Adipocyte (in vitro differentiated cells): ENCODE results near the gene CCSER2.
A peak's percentile ranks its signal among the peaks of the same experiment; 100 is the strongest.

Source experiments
- DNase-seq: peaks from one replicate; pipeline ENCODE4 v3.0.0-alpha.2; 2015; ENCODE audit warnings: low read depth
- H3K27me3 ChIP-seq: replicated peaks from 2 replicates; pipeline ENCODE4 v1.7.0; 2013; ENCODE audit warnings: mild to moderate bottlenecking, low read length, moderate library complexity; ENCODE audit not compliant: control insufficient read depth, insufficient read depth
- H3K36me3 ChIP-seq: 2 replicates; pipeline ENCODE4 v1.7.0; 2013; ENCODE audit warnings: low read length, mild to moderate bottlenecking, moderate library complexity; ENCODE audit not compliant: control insufficient read depth, insufficient read depth, severe bottlenecking
- H3K4me1 ChIP-seq: 2 replicates; pipeline ENCODE4 v1.7.0; 2013; ENCODE audit warnings: mild to moderate bottlenecking, low read length, moderate library complexity; ENCODE audit not compliant: control insufficient read depth, insufficient read depth
- H3K4me3 ChIP-seq: 2 replicates; pipeline ENCODE4 v1.7.0; 2013; ENCODE audit warnings: mild to moderate bottlenecking, low read length, moderate library complexity
- H3K9ac ChIP-seq: 2 replicates; pipeline ENCODE4 v1.7.0; 2013; ENCODE audit warnings: mild to moderate bottlenecking, low read length, moderate library complexity
- H3K9me3 ChIP-seq: 2 replicates; pipeline ENCODE4 v1.7.0; 2013; ENCODE audit warnings: mild to moderate bottlenecking, low read length, moderate library complexity; ENCODE audit not compliant: control insufficient read depth

Gene CCSER2

DNA sequence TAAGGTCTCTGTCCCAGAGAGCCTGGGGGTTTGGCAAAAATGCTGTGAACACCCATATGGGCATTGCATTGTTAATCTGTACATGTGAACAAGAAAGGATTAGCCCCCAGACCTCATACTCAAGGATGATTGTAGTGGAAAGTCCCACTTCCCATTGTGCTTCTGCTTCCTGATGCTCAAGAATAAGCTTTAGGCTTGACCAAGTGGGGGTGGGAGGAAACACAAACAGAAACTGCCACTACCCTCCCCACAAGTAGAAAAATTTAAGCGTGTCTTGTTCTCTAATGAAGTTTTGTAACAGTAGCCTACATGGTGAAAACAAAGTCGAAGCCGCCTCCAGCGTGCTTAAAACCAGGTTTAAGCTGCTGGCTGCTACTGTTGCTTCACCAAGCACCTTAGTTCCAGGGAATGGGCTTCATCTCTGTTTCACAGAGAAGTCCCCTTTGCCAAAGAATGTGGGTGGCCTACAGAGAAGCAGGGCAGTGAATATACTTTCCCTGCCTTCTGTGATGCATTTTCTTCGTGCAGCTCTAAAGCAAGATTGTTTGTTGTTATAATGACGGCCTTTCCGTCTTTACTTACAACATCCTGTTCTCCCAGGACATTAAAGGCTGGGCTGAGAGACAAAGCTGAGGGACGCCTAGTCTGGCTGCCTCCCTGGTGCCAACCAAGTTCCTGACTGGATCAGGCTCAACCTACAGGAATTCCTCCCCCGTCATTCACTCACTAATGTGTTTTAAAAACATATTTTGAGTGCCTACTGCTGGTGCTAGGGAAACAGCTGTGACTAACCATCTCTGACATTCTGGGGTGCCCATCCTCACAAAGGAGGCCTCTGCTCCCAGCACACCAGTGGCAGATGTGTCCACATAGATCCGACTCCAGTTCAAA is 32.1 kb upstream of the CCSER2 start:
- no peaks in the 10 kb centered on the region for H3K4me1 ChIP-seq
- H3K4me3 ChIP-seq = no peak overlapping the region
- no peaks in the 10 kb centered on the region for H3K27me3 ChIP-seq
- H3K36me3 ChIP-seq = no peaks in the 10 kb centered on the region
- H3K9me3 ChIP-seq = no peaks in the 10 kb centered on the region
- H3K9ac ChIP-seq = no peak overlapping the region
- DNase-seq = peak; percentile 79

GRCh38 chr10:84298057-84298456 is 30.3 kb upstream of the CCSER2 start:
- no peaks in the 10 kb centered on the region for H3K9me3 ChIP-seq
- peaks cover 5% of the 10 kb centered on the region for H3K27me3 ChIP-seq
- H3K4me1 ChIP-seq = no peaks in the 10 kb centered on the region
- no peaks in the 10 kb centered on the region for H3K36me3 ChIP-seq
- H3K4me3 ChIP-seq = no peak overlapping the region
- no peak for DNase-seq
- H3K9ac ChIP-seq = no peak overlapping the region

GRCh38 chr10:84302223-84302622 is 26.2 kb upstream of the CCSER2 start:
- Histone ChIP-seq H3K9ac (no peak overlapping the region), H3K4me3 (no peak overlapping the region), H3K36me3 (no peaks in the 10 kb centered on the region), H3K9me3 (no peaks in the 10 kb centered on the region), H3K27me3 (peaks cover 5% of the 10 kb centered on the region), H3K4me1 (no peaks in the 10 kb centered on the region)
- DNase-seq = no peak

GRCh38 chr10:84306751-84307384 is 21.5 kb upstream of the CCSER2 start:
- Histone ChIP-seq H3K36me3 (no peaks in the 10 kb centered on the region), H3K27me3 (peaks cover 5% of the 10 kb centered on the region), H3K9me3 (no peaks in the 10 kb centered on the region), H3K4me1 (peaks cover 3% of the 10 kb centered on the region), H3K9ac (no peak overlapping the region), H3K4me3 (no peak overlapping the region)
- DNase-seq = no peak

GRCh38 chr10:84308021-84308420 is 20.4 kb upstream of the CCSER2 start:
- Histone ChIP-seq H3K4me1 (peaks cover 3% of the 10 kb centered on the region), H3K27me3 (no peaks in the 10 kb centered on the region), H3K4me3 (no peak overlapping the region), H3K9me3 (no peaks in the 10 kb centered on the region), H3K9ac (no peak overlapping the region), H3K36me3 (no peaks in the 10 kb centered on the region)
- no peak for DNase-seq

DNA sequence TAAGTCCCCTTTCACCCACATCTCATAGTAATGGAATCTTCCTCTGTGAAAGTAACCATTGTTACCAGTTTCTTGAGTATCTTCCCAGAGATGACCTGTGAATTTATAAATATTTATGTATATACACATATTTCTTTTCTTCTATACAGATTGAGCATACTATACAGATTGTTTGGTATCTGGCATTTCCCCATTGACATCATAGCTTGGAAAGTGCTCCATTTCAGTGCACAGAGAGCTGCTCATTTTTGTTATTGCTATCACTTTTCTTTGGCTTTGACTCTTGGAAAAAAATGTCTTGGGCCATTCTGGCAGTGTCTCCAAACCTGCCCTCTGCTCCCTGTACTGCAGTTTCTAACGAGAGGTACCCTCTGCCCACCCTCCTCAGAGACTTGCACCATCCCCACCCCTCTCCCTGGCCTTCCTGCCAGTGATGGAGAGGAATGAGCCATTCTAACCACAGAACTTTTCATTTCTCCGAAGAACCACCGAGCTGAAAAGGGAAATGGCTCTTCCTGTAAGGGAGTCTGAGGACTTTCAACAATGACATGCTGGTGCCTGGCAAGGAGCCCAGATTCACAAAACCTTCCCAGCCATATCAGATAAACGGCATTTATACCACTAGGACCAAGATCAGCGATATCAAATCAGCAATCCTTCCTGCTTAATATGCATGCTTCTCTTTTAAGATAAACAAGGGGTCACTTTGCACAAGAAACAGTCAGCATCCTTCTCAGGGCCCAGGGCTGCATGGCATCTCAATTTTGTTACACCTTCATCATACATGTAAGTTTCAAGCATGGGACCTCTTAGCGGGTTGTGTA is 19.7 kb upstream of the CCSER2 start:
- Histone ChIP-seq H3K4me3 (no peak overlapping the region), H3K9ac (no peak overlapping the region), H3K4me1 (peaks cover 3% of the 10 kb centered on the region), H3K9me3 (no peaks in the 10 kb centered on the region), H3K36me3 (no peaks in the 10 kb centered on the region), H3K27me3 (no peaks in the 10 kb centered on the region)
- DNase-seq = peak; percentile 45

DNA sequence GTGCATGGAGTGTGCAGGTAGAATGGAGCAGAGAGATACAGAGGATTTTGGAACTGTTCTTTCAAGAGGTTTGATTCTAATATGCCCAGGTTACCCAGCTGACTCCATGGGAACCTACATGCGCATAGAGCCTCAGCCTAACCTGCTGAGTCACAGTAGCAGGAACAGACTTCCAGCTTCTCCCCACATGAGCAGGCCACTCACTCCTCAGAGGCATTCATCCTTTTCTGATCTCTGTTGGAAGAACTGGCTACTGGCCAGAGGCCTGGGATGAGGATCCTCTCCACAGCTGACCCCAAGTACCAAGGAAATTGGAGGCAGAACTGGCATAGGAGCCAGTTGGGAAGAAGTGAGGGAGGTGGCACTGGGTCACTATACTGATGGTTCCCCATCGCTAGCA is 17.9 kb upstream of the CCSER2 start:
- Histone ChIP-seq H3K9ac (no peak overlapping the region), H3K27me3 (no peaks in the 10 kb centered on the region), H3K4me1 (peaks cover 3% of the 10 kb centered on the region), H3K4me3 (no peak overlapping the region), H3K36me3 (no peaks in the 10 kb centered on the region), H3K9me3 (no peaks in the 10 kb centered on the region)
- DNase-seq = no peak

DNA sequence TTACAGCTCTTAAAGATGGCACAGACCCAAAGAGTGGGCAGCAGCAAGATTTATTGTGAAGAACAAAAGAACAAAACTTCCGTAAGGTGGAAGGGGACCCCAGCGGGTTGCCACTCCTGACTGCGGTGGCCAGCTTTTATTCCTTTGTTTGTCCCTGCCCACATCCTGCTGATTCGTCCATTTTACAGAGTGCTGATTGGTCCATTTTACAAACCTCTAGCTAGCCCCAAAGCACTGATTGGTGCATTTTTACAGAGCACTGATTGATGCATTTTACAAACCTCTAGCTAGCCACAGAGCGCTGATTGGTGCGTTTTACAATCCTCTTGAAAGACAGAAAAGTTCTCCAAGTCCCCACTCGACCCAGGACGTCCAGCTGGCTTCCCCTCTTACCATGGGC is 16.8 kb upstream of the CCSER2 start:
- H3K36me3 ChIP-seq = no peaks in the 10 kb centered on the region
- peaks cover 3% of the 10 kb centered on the region for H3K4me1 ChIP-seq
- H3K27me3 ChIP-seq = no peaks in the 10 kb centered on the region
- no peak overlapping the region for H3K9ac ChIP-seq
- no peak overlapping the region for H3K4me3 ChIP-seq
- no peaks in the 10 kb centered on the region for H3K9me3 ChIP-seq
- no peak for DNase-seq

DNA sequence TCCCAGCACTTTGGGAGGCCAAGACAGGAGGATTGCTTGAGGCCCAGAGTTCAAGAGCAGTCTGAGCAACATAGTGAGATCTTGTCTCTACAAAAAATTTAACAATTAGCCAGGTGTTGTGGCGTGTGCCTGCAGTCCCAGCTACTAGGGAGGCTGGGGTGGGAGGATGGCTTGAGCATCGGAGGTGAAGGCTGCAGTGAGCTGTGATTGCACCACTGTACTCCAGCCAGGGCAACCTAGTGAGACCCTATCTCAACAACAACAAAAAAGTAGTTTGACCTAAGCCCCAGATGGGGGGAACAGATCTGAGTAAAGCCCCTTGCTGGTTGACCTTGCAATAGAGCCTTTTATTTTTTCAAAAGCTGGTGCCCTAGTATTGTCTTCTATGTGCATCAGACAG is 15.6 kb upstream of the CCSER2 start:
- peaks cover 3% of the 10 kb centered on the region for H3K4me1 ChIP-seq
- H3K4me3 ChIP-seq = no peak overlapping the region

GRCh38 chr10:84314275-84314674 is 14.1 kb upstream of the CCSER2 start:
- Histone ChIP-seq H3K36me3 (no peaks in the 10 kb centered on the region), H3K9me3 (no peaks in the 10 kb centered on the region), H3K4me1 (no peaks in the 10 kb centered on the region), H3K4me3 (no peak overlapping the region), H3K27me3 (no peaks in the 10 kb centered on the region), H3K9ac (no peak overlapping the region)
- DNase-seq = no peak

More for the DNA sequence above, 15.6 kb upstream of the CCSER2 start:
- Histone ChIP-seq H3K9ac (no peak overlapping the region), H3K9me3 (no peaks in the 10 kb centered on the region), H3K27me3 (no peaks in the 10 kb centered on the region), H3K36me3 (no peaks in the 10 kb centered on the region)
- no peak for DNase-seq

DNA sequence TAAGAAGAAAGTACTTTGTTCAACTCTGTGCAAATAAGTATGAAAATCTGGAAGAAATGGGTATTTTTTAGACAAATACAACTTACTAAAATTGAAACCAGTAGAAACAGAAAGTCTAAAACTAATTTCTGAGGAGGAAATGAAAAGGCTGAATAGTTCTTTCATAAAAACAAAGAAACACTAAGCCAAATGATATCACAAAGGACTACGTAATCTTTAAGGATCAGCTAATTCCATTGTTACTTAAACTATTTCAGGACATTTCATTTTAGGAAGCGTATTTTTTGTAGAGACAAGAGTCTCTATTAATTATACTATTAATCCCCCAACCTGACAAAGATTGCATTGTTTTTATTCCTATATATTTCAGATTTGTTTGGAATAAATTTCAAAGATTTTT is 11.2 kb upstream of the CCSER2 start:
- DNase-seq = no peak
- Histone ChIP-seq H3K9me3 (no peaks in the 10 kb centered on the region), H3K9ac (no peak overlapping the region), H3K4me3 (no peak overlapping the region), H3K4me1 (no peaks in the 10 kb centered on the region), H3K36me3 (no peaks in the 10 kb centered on the region), H3K27me3 (no peaks in the 10 kb centered on the region)
